Natural killer cell (primary cell): ENCODE measurements around the gene RUNX2. TPM values are rescaled to one million over a fixed set of nuclear protein-coding genes. Genes with fewer than 3 reads are reported as not detected.
A peak's percentile ranks its signal among the peaks of the same experiment; 100 is the strongest.

Experiments used
- ATAC-seq, 3 donors: fragments of 150-1000 bp in 2 of 3; fragments of 200-7000 bp in 1 of 3; cut with Tn5 transposase; 1 replicate in 1 of 3; 2 replicates in 2 of 3; pipeline ENCODE4 v1.10.0; 2021; ENCODE audit warnings: mild to moderate bottlenecking in 2 of 3, moderate library complexity in 2 of 3
- DNase-seq, 2 donors: peaks; one replicate each; pipeline versions ENCODE4 v3.0.0 to v3.0.0-alpha.2; 2013 to 2021; ENCODE audit warnings: mixed read lengths in 1 of 2
- H3K27ac ChIP-seq: one replicate; pipeline ENCODE4 v1.5.1; 2013; ENCODE audit warnings: mild to moderate bottlenecking, low read length
- H3K27me3 ChIP-seq: one replicate; pipeline ENCODE4 v1.6.1; 2013; ENCODE audit warnings: low read length; ENCODE audit not compliant: control insufficient read depth, insufficient read depth
- H3K36me3 ChIP-seq: one replicate; pipeline ENCODE4 v1.6.1; 2013; ENCODE audit warnings: low read length; ENCODE audit not compliant: control insufficient read depth, insufficient read depth
- H3K4me1 ChIP-seq: one replicate; pipeline ENCODE4 v1.6.1; 2013; ENCODE audit warnings: low read length; ENCODE audit not compliant: control insufficient read depth, insufficient read depth
- H3K4me3 ChIP-seq: one replicate; pipeline ENCODE4 v1.5.1; 2013; ENCODE audit warnings: low read length
- H3K9me3 ChIP-seq: one replicate; pipeline ENCODE4 v1.6.1; 2013; ENCODE audit warnings: low read length; ENCODE audit not compliant: control insufficient read depth, insufficient read depth
- H3K27ac Mint-ChIP-seq, 2 donors: one replicate each; pipeline ENCODE4 v1.8.0; 2022; ENCODE audit warnings: mild to moderate bottlenecking in 2 of 2, mixed read lengths in 2 of 2, moderate library complexity in 1 of 2
- H3K27me3 Mint-ChIP-seq, 2 donors: one replicate each; pipeline ENCODE4 v1.8.0; 2022; ENCODE audit warnings: low read depth in 2 of 2, mixed read lengths in 2 of 2
- H3K36me3 Mint-ChIP-seq: one replicate; pipeline ENCODE4 v1.8.0; 2022; ENCODE audit warnings: mixed read lengths
- H3K4me1 Mint-ChIP-seq, 2 donors: one replicate each; pipeline ENCODE4 v1.8.0; 2022; ENCODE audit warnings: mixed read lengths in 2 of 2
- H3K4me3 Mint-ChIP-seq: one replicate; pipeline ENCODE4 v1.8.0; 2022; ENCODE audit warnings: mild to moderate bottlenecking, moderate library complexity, mixed read lengths
- H3K9me3 Mint-ChIP-seq, 2 donors: one replicate each; pipeline ENCODE4 v1.8.0; 2022; ENCODE audit warnings: mixed read lengths in 2 of 2
- WGBS: methylation state at CpG from one replicate; pipeline ENCODE4 v1.1.7; 2013; ENCODE audit warnings: missing lambda C conversion rate; ENCODE audit not compliant: insufficient coverage; 5-methylcytosine and 5-hydroxymethylcytosine counted together
- intact Hi-C: fragments of 100-400 bp; cut with micrococcal nuclease; formaldehyde crosslinking; loops from one replicate; pipeline ENCODE4 v1.14.2; 2022
- total RNA-seq, 4 donors: library from RNA; stranded (reverse); fragments of 120-200 nt in 1 of 4; gene quantifications; one replicate each; pipeline versions ENCODE4 v1.2.3 to v1.2.4, GENCODE V29; 2013 to 2022
- TF ChIP-seq, protein P1 (sequence below): fragments of 200-600 bp; IDR thresholded peaks from one replicate; pipeline ENCODE4 v1.8.0; 2022; ENCODE audit warnings: antibody characterized with exemption

The RUNX2 gene
- total RNA-seq, 3 donors from 2014 or later (not counting 1 experiment from before 2014, with no cell fraction given): 5.0 to 19.2 (median 7.0) TPM

DNA sequence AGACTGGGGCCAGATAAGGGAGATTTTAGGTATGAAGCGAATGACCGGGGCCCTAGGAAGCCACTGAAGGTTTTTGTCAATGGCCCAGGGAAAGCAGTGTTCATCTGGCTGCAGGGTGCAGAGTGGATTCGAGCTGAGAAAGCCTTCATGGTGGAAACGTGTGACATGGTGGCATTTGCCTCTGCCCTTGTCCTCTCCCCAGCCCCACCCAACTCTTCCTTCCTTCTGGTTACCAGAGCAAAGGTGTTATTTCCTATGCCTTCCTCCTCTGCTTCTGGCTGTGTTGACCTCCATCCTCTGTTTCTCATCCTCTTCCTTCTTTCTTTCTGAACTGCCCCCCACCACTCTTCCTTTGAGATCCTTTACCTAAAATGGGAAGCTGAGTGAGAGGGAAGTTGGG lies 244.7 kb downstream of the RUNX2 start:
- 31% methylated on average over 4 of the region's 4 CpGs for WGBS
- peak in 1 of 2 donors; percentile 14 for DNase-seq
- intact Hi-C loops: no loop called here
- Histone ChIP-seq H3K27ac (no peak overlapping the region), H3K9me3 (no peaks in the 10 kb centered on the region), H3K27me3 (no peaks in the 10 kb centered on the region), H3K4me1 (peaks cover 22% of the 10 kb centered on the region), H3K4me3 (no peak overlapping the region), H3K36me3 (no peaks in the 10 kb centered on the region)
- Mint-ChIP-seq H3K4me3 (peak overlapping the region; percentile 68), H3K9me3 (no peaks in the 10 kb centered on the region), H3K27ac (peak overlapping the region; percentile 53 to 72), H3K4me1 (peaks cover 31 to 33% of the 10 kb centered on the region in 2 donors), H3K36me3 (no peaks in the 10 kb centered on the region), H3K27me3 (no peaks in the 10 kb centered on the region)
- TF ChIP-seq, protein P1, sequence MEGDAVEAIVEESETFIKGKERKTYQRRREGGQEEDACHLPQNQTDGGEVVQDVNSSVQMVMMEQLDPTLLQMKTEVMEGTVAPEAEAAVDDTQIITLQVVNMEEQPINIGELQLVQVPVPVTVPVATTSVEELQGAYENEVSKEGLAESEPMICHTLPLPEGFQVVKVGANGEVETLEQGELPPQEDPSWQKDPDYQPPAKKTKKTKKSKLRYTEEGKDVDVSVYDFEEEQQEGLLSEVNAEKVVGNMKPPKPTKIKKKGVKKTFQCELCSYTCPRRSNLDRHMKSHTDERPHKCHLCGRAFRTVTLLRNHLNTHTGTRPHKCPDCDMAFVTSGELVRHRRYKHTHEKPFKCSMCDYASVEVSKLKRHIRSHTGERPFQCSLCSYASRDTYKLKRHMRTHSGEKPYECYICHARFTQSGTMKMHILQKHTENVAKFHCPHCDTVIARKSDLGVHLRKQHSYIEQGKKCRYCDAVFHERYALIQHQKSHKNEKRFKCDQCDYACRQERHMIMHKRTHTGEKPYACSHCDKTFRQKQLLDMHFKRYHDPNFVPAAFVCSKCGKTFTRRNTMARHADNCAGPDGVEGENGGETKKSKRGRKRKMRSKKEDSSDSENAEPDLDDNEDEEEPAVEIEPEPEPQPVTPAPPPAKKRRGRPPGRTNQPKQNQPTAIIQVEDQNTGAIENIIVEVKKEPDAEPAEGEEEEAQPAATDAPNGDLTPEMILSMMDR: no peak
- peak in 1 of 3 donors; percentile 24 for ATAC-seq

DNA sequence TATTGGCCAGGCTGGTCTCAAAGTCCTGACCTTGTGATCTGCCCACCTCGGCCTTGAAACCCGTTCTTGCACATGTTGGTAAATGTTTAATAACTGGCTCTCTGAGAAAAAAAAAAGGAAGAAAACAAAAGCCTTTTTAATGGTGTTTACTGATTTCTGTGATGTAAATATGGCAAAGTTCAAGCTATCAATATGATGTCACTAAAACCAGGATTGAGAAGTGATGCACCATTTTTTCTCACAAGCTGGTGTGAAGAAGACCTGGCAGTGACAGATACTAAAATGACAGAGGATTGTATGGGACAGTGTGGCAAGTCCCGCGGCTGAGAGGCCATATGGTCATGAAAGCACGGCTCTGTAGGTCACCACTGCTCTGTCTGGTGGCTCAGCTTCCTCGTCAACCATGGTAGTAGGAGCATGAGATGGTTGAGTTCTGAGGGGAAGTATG lies 245.9 kb downstream of the RUNX2 start:
- Histone ChIP-seq H3K27ac (no peak overlapping the region), H3K4me3 (no peak overlapping the region), H3K36me3 (no peaks in the 10 kb centered on the region), H3K4me1 (peaks cover 22% of the 10 kb centered on the region), H3K9me3 (no peaks in the 10 kb centered on the region), H3K27me3 (no peaks in the 10 kb centered on the region)
- H3K4me3 Mint-ChIP-seq: no peak overlapping the region
- H3K4me1 Mint-ChIP-seq: peaks cover 31 to 33% of the 10 kb centered on the region in 2 donors
- H3K36me3 Mint-ChIP-seq: no peaks in the 10 kb centered on the region
- H3K27ac Mint-ChIP-seq: peak overlapping the region; percentile 45 to 53
- DNase-seq: no peak
- H3K9me3 Mint-ChIP-seq: no peaks in the 10 kb centered on the region
- intact Hi-C loops: no loop called here
- H3K27me3 Mint-ChIP-seq: no peaks in the 10 kb centered on the region
- peak in 2 of 3 donors; percentile 27 to 42 for ATAC-seq
- TF ChIP-seq, protein P1: no peak
- 89% methylated on average over 6 of the region's 6 CpGs for WGBS

DNA sequence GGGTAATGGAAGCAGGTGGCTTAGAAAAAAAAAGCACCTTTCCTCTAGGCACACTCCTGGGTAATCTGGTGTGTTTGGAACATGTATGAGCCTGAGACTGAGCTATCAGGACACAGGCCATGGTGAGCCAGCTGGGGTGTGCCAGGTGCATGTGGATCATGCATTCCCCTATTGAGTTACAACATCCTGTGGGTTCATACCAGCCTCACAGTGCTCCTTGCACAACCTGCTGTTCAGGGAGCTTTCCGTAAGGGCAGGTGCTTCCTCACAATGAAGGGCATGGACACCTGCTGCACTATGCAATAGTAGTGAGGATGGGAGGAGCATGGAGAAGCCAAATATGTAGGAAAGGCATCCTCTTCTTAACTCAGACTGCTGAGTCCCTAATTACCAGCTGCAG lies 246.8 kb downstream of the RUNX2 start:
- Mint-ChIP-seq H3K36me3 (no peaks in the 10 kb centered on the region), H3K9me3 (no peaks in the 10 kb centered on the region), H3K4me1 (peaks cover 31 to 33% of the 10 kb centered on the region in 2 donors), H3K4me3 (no peak overlapping the region), H3K27ac (no peak overlapping the region), H3K27me3 (no peaks in the 10 kb centered on the region)
- TF ChIP-seq, protein P1: no peak
- Histone ChIP-seq H3K4me3 (no peak overlapping the region), H3K27me3 (no peaks in the 10 kb centered on the region), H3K4me1 (peaks cover 22% of the 10 kb centered on the region), H3K9me3 (no peaks in the 10 kb centered on the region), H3K36me3 (no peaks in the 10 kb centered on the region), H3K27ac (no peak overlapping the region)
- no peak for DNase-seq
- intact Hi-C loops: no loop called here
- WGBS: 90% methylated on average over 1 of the region's 1 CpG
- ATAC-seq: no peak
